Loucy (cell line): Measurements from ENCODE around the gene RAD51B.

Source experiments
- H2AFZ ChIP-seq: fragments of 200-600 bp; sonication (generic); 2 replicates; pipeline ENCODE4 v1.6.0; 2016; ENCODE audit warnings: antibody characterized with exemption, mild to moderate bottlenecking, low read length, moderate library complexity
- H3F3A ChIP-seq: fragments of 200-600 bp; 2 replicates; pipeline ENCODE4 v1.6.0; 2016; ENCODE audit warnings: antibody characterized with exemption, low read depth, mild to moderate bottlenecking
- H3K27me3 ChIP-seq: fragments of 200-600 bp; sonication (generic); 2 replicates; pipeline ENCODE4 v1.6.1; 2014; ENCODE audit warnings: low read length, mild to moderate bottlenecking; ENCODE audit not compliant: insufficient read depth, poor library complexity, severe bottlenecking
- H3K36me3 ChIP-seq: fragments of 200-600 bp; sonication (generic); 2 replicates; pipeline ENCODE4 v1.6.1; 2016; ENCODE audit warnings: low read length; ENCODE audit not compliant: insufficient read depth
- H3K4me1 ChIP-seq: fragments of 200-600 bp; sonication (generic); 2 replicates; pipeline ENCODE4 v1.5.1; 2014; ENCODE audit warnings: low read length, mild to moderate bottlenecking; ENCODE audit not compliant: insufficient read depth, poor library complexity, severe bottlenecking
- H3K4me2 ChIP-seq: fragments of 200-600 bp; sonication (generic); 2 replicates; pipeline ENCODE4 v1.6.0; 2014; ENCODE audit warnings: antibody characterized with exemption, low read length, low read depth, mild to moderate bottlenecking; ENCODE audit not compliant: poor library complexity, severe bottlenecking
- H3K4me3 ChIP-seq: fragments of 200-600 bp; sonication (generic); 2 replicates; pipeline ENCODE4 v1.5.1; 2014; ENCODE audit warnings: low read length, mild to moderate bottlenecking, mixed read lengths; ENCODE audit not compliant: poor library complexity, severe bottlenecking
- H3K79me2 ChIP-seq: fragments of 200-600 bp; sonication (generic); 2 replicates; pipeline ENCODE4 v1.6.1; 2014; ENCODE audit warnings: low read length; ENCODE audit not compliant: insufficient read depth
- H3K9ac ChIP-seq: fragments of 200-600 bp; sonication (generic); 2 replicates; pipeline ENCODE4 v1.6.0; 2014; ENCODE audit warnings: mild to moderate bottlenecking, low read depth, low read length, moderate library complexity; ENCODE audit not compliant: poor library complexity, severe bottlenecking
- H3K9me2 ChIP-seq: fragments of 200-600 bp; sonication (generic); replicated peaks from 2 replicates; pipeline ENCODE4 v1.6.1; 2016; ENCODE audit warnings: low read depth, low read length, mixed read lengths
- H3K9me3 ChIP-seq: fragments of 200-600 bp; sonication (generic); 2 replicates; pipeline ENCODE4 v1.6.1; 2014; ENCODE audit warnings: mild to moderate bottlenecking, antibody characterized with exemption, low read length, low read depth; ENCODE audit not compliant: insufficient read depth
- H4K20me1 ChIP-seq: fragments of 200-600 bp; sonication (generic); 2 replicates; pipeline ENCODE4 v1.6.0; 2014; ENCODE audit warnings: antibody characterized with exemption, low read length, mild to moderate bottlenecking; ENCODE audit not compliant: insufficient read depth, poor library complexity, severe bottlenecking
- CTCF ChIP-seq: fragments of 200-600 bp; sonication (generic); conservative IDR thresholded peaks from 2 replicates; pipeline ENCODE4 v1.5.1; 2014; ENCODE audit warnings: mild to moderate bottlenecking, antibody characterized with exemption, low read length
- EZH2phosphoT487 ChIP-seq: fragments of 200-600 bp; IDR thresholded peaks from 2 replicates; pipeline ENCODE4 v1.6.1; 2018; ENCODE audit warnings: antibody characterized with exemption, mild to moderate bottlenecking, moderate library complexity, borderline replicate concordance

The RAD51B gene

GRCh38 chr14:68172627-68173026, 353.0 kb downstream of the RAD51B start:
- Histone ChIP-seq H3K4me2 (no peak overlapping the region), H3K36me3 (no peaks in the 10 kb centered on the region), H3K4me3 (no peak overlapping the region), H3K9me2 (no peaks in the 10 kb centered on the region), H3F3A (no peaks in the 10 kb centered on the region), H2AFZ (no peak overlapping the region), H3K9me3 (no peaks in the 10 kb centered on the region), H3K9ac (no peak overlapping the region), H4K20me1 (no peaks in the 10 kb centered on the region), H3K4me1 (peaks cover 38% of the 10 kb centered on the region), H3K79me2 (no peaks in the 10 kb centered on the region), H3K27me3 (no peaks in the 10 kb centered on the region)
- TF ChIP-seq CTCF (no peak), EZH2phosphoT487 (no peak)

- Histone ChIP-seq H3K4me2 (no peak overlapping the region), H3K79me2 (no peaks in the 10 kb centered on the region), H3K9ac (no peak overlapping the region), H3K9me2 (no peaks in the 10 kb centered on the region), H3K27me3 (no peaks in the 10 kb centered on the region), H4K20me1 (no peaks in the 10 kb centered on the region), H2AFZ (no peak overlapping the region), H3K4me1 (peaks cover 38% of the 10 kb centered on the region), H3K4me3 (no peak overlapping the region), H3K9me3 (no peaks in the 10 kb centered on the region), H3F3A (no peaks in the 10 kb centered on the region), H3K36me3 (no peaks in the 10 kb centered on the region)
- TF ChIP-seq EZH2phosphoT487 = no peak
- no peak for TF ChIP-seq CTCF
Measured at GRCh38 chr14:68173227-68173972, 353.8 kb downstream of the RAD51B start.

GRCh38 chr14:68174446-68174845, 354.9 kb downstream of the RAD51B start:
- H3K4me2 ChIP-seq = no peak overlapping the region
- no peaks in the 10 kb centered on the region for H3K79me2 ChIP-seq
- H3K27me3 ChIP-seq = no peaks in the 10 kb centered on the region
- H3F3A ChIP-seq = no peaks in the 10 kb centered on the region
- no peaks in the 10 kb centered on the region for H3K9me3 ChIP-seq
- H3K4me1 ChIP-seq = peaks cover 39% of the 10 kb centered on the region
- H3K4me3 ChIP-seq = no peak overlapping the region
- no peak overlapping the region for H2AFZ ChIP-seq
- no peak overlapping the region for H3K9ac ChIP-seq
- H4K20me1 ChIP-seq = no peaks in the 10 kb centered on the region
- TF ChIP-seq CTCF = no peak
- TF ChIP-seq EZH2phosphoT487 = no peak
- no peaks in the 10 kb centered on the region for H3K36me3 ChIP-seq
- no peaks in the 10 kb centered on the region for H3K9me2 ChIP-seq
